Measurements from ENCODE around the gene GDI1. TPM values are rescaled to one million over a fixed set of nuclear protein-coding genes. Genes with fewer than 3 reads are reported as not detected.
A peak's percentile ranks its signal among the peaks of the same experiment; 100 is the strongest.

The GDI1 gene
- total and polyA plus RNA-seq, 9 of the 15 experiments (the other 6 are each of a cell fraction or from before 2014, with no cell fraction given) = 0.97 to 82.6 (median 37.5) TPM

DNA sequence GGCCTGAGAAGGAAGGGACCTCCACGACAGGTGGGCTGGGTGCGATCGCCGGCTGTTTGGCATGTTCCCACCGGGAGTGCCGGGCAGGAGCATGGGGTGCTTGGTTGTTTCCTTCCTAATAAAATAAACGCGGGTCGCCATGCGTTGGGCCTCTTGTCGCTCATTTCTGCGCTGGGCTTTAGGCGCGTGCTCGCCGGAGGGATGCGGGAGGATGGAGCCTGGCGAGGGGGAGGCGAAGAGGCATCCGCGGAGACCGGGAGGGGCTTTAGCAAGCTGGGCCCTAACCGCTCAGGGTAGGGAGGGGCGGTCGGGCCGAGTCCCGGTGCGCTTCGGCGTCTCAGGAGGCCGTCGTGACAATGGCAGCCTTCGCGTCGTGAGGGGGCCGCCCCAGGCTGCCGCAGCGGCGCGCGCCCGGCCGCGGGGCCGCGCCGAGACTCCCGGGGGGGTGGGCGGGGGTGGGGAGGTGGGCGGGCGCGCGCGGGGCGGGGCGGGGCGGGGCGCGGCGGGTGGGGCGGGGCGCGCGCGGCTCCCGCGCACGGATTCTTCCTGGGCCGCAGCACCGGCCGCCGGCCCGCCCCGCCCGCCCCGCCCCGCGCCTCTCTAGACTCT is 476 bp upstream of the GDI1 start (continued):
- TF ChIP-seq, protein P1, sequence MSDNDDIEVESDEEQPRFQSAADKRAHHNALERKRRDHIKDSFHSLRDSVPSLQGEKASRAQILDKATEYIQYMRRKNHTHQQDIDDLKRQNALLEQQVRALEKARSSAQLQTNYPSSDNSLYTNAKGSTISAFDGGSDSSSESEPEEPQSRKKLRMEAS (CRISPR knock-in tag; IDR thresholded peaks at IDR 0.05) = peak; percentile 36; the same call in 1 of the 2 replicates
- TF ChIP-seq RCOR1 (IDR thresholded peaks at IDR 0.05; ENCODE audit: borderline replicate concordance in 1 of 2, low read depth in 2 of 2, low read length in 2 of 2) = 0 out of 4 replicates have a peak, but pooled peaks of 1 of the 2 experiments have one; percentile 11
- TF ChIP-seq, protein P2, sequence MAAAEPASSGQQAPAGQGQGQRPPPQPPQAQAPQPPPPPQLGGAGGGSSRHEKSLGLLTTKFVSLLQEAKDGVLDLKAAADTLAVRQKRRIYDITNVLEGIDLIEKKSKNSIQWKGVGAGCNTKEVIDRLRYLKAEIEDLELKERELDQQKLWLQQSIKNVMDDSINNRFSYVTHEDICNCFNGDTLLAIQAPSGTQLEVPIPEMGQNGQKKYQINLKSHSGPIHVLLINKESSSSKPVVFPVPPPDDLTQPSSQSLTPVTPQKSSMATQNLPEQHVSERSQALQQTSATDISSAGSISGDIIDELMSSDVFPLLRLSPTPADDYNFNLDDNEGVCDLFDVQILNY (CRISPR knock-in tag; IDR thresholded peaks at IDR 0.05) = no peak
- TF ChIP-seq RBFOX2 (IDR thresholded peaks at IDR 0.05; ENCODE audit: low read depth, low read length) = 0 out of 2 replicates have a peak, but pooled peaks have one; percentile 10
- TF ChIP-seq MYC (IDR thresholded peaks at IDR 0.05; ENCODE audit: low read depth, low read length) = peak; percentile 9; the same call in 1 of the 2 replicates
- no peak for TF ChIP-seq MYC (CRISPR knock-in tag; IDR thresholded peaks at IDR 0.05; ENCODE audit: borderline replicate concordance, low read depth)
- TF ChIP-seq ERF (CRISPR knock-in tag; IDR thresholded peaks at IDR 0.05) = 0 out of 2 replicates have a peak, but pooled peaks have one; percentile 36
- TF ChIP-seq IRF2 (CRISPR knock-in tag; IDR thresholded peaks at IDR 0.05) = no peak
- no peak for TF ChIP-seq ZNF76 (CRISPR knock-in tag; IDR thresholded peaks at IDR 0.05; ENCODE audit: borderline replicate concordance)
- peak; percentile 47 for TF ChIP-seq CCNT2 (IDR thresholded peaks at IDR 0.05; ENCODE audit: borderline replicate concordance, extremely low read depth, insufficient read length, low read depth, low read length)
- TF ChIP-seq SUPT5H (IDR thresholded peaks at IDR 0.05) = 0 out of 2 replicates have a peak, but pooled peaks have one; percentile 9
- TF ChIP-seq HNRNPUL1 (IDR thresholded peaks at IDR 0.05; ENCODE audit: low read length) = no peak
- TF ChIP-seq, protein P3, sequence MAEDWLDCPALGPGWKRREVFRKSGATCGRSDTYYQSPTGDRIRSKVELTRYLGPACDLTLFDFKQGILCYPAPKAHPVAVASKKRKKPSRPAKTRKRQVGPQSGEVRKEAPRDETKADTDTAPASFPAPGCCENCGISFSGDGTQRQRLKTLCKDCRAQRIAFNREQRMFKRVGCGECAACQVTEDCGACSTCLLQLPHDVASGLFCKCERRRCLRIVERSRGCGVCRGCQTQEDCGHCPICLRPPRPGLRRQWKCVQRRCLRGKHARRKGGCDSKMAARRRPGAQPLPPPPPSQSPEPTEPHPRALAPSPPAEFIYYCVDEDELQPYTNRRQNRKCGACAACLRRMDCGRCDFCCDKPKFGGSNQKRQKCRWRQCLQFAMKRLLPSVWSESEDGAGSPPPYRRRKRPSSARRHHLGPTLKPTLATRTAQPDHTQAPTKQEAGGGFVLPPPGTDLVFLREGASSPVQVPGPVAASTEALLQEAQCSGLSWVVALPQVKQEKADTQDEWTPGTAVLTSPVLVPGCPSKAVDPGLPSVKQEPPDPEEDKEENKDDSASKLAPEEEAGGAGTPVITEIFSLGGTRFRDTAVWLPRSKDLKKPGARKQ (CRISPR knock-in tag; IDR thresholded peaks at IDR 0.05) = peak; percentile 88; the same call in 1 of the 2 replicates
- TF ChIP-seq ETS2 (tag; IDR thresholded peaks at IDR 0.05; ENCODE audit: borderline replicate concordance, poor library complexity, severe bottlenecking) = no peak
- TF ChIP-seq KAT8 (IDR thresholded peaks at IDR 0.05; ENCODE audit: low read depth) = no peak
- TF ChIP-seq ZNF766 (CRISPR knock-in tag; conservative IDR thresholded peaks at IDR 0.05) = no peak
- no peak for TF ChIP-seq NFRKB (IDR thresholded peaks at IDR 0.05; ENCODE audit: low read depth)
- TF ChIP-seq FUS (optimal IDR thresholded peaks at IDR 0.05; ENCODE audit: low read depth, low read length) = no peak
- no peak for TF ChIP-seq TAF9B (IDR thresholded peaks at IDR 0.05; ENCODE audit: partially characterized antibody)
- TF ChIP-seq SMAD2 (IDR thresholded peaks at IDR 0.05; ENCODE audit: low read depth, low read length) = no peak
- TF ChIP-seq GABPA (tag; conservative IDR thresholded peaks at IDR 0.05; ENCODE audit: low read depth) = no peak
- TF ChIP-seq NR2C1 (IDR thresholded peaks at IDR 0.05) = no peak
- no peak for TF ChIP-seq NR2C1 (tag; IDR thresholded peaks at IDR 0.05)
- TF ChIP-seq, protein P4, sequence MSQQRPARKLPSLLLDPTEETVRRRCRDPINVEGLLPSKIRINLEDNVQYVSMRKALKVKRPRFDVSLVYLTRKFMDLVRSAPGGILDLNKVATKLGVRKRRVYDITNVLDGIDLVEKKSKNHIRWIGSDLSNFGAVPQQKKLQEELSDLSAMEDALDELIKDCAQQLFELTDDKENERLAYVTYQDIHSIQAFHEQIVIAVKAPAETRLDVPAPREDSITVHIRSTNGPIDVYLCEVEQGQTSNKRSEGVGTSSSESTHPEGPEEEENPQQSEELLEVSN (IDR thresholded peaks at IDR 0.05; ENCODE audit: borderline replicate concordance in 1 of 2, extremely low read depth in 1 of 2, insufficient read depth in 1 of 2, insufficient read length in 1 of 2, low read depth in 1 of 2, low read length in 1 of 2, poor library complexity in 1 of 2, severe bottlenecking in 1 of 2) = peak; percentile 24 to 36
- TF ChIP-seq L3MBTL2 (IDR thresholded peaks at IDR 0.05) = peak; percentile 60
